GM19395 (cell line): ENCODE data around the gene KCNK18.
A peak's percentile ranks its signal among the peaks of the same experiment; 100 is the strongest.

ENCODE experiments used
- ATAC-seq: cut with Tn5 transposase; IDR thresholded peaks from one replicate; pipeline ENCODE4 v1.9.1; 2021; ENCODE audit warnings: mild to moderate bottlenecking, moderate library complexity; ENCODE audit not compliant: unreplicated experiment

The KCNK18 gene

GRCh38 chr10:117248750-117249465 lies 51.6 kb downstream of the KCNK18 start:
- ATAC-seq = no peak

DNA sequence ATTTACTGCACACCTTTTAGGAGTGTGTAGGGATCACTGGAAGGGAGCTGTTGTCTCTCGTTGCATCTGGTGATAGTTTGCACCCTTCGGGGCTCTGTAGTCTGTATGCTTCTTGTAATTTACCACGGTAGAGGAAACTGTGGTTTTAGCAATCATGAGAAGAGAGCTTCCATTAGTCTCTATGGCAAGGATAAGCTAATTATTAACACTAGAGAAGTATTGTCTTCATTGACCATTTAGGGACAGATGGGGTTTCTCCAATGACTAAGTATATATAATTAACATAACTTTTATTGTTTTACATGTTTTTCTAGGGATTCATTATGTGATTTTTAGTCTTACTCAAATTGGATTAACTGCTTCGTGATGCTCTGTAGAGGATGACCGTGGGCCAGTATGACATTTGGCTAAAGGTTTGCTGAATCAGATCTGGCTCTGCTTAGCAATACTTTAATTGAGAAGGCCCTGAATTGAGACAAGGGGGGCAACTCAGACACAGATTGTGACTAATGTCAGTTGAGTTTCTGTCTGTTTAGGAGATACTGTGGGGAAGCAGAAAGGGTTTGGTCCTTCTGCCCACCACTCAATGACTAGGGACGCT lies 52.3 kb downstream of the KCNK18 start:
- ATAC-seq = peak; percentile 56

- no peak for ATAC-seq
Observed at GRCh38 chr10:117250411-117250810, 53.1 kb downstream of the KCNK18 start.

- no peak for ATAC-seq
Observed at GRCh38 chr10:117253908-117254307, 56.6 kb downstream of the KCNK18 start.

DNA sequence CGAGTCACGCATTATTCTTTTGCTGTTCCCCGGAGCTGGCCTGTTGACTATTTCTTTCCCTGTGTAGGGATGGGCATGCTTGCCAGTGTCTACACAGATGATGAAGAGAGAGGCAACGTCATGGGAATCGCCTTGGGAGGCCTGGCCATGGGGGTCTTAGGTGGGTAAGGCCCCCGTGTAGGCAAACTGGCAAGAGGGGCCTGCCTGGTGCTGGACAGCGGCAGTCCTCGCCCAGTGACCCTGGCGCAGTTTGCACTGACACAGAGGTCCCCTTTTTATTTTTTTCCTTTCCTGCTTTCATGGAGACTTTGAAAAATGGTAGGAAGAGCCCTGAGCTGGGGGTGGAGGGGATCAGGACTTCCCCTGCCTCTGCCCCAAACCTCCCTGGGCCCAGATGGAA lies 57.0 kb downstream of the KCNK18 start:
- no peak for ATAC-seq

DNA sequence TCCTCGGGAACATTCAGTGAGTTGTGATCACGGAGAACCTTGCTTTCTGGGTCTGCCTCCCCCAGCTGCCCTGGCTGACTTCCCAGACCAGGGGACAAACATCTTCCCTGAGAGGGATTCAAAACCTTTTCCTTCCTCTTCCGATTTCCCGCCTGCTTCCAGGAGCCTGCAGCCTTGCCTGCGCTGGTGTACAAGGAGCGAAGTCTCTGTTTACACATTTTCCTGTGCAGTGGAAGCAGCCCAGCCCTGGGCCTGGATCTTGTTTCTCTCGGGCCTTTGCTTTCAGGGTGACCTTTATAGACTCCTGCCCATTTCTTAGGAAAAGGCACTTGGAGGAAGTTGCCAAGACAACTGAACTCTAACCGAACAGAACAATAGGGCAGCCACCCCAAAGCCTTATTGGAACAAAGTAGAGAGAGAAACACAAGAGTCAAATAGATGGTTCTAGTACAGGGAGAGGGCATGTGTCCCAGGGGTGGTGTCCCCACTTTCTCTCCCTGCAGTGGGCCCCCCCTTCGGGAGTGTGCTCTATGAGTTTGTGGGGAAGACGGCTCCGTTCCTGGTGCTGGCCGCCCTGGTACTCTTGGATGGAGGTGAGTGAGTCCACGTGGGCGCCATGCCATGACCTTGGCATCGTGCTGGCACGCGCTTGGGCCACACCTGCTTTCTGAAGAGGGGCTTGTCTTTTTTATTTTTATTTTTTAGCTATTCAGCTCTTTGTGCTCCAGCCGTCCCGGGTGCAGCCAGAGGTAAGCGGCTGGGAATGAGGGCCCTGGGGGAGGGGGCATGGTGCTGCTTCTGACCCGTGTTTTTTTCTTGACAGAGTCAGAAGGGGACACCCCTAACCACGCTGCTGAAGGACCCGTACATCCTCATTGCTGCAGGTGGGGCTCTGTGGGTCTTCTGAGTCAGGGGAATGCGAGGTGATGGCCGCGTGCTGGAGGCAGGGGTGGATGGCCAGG lies 57.8 kb downstream of the KCNK18 start:
- no peak for ATAC-seq

GRCh38 chr10:117255835-117256460 lies 58.7 kb downstream of the KCNK18 start:
- no peak for ATAC-seq

DNA sequence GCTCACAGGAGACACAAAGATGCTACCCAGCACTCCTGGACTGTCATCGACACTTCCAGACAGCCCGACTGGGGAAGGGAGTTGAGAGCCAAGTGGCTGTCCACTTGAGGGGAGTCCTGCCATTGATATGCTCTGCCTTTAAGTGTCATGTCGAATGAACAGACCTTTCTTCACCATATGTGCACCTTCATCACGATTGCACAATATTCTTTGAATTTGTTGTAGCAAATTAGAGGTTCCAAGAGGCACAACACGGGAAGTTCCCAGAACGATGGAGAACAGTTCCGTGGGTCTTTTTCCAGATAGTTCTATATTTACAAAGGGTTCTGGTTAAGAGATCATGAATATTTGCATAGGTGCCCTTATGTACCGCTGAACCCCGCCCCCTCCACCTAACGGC lies 59.6 kb downstream of the KCNK18 start:
- ATAC-seq = no peak

- ATAC-seq = no peak
Observed at GRCh38 chr10:117257721-117258120, 60.4 kb downstream of the KCNK18 start.

GRCh38 chr10:117259279-117259678 lies 62.0 kb downstream of the KCNK18 start:
- ATAC-seq = no peak
